HG02610 (cell line): ENCODE results near the gene HNRNPH1.
"Not testable (repeated sequence)": the region's sequence is repeated elsewhere in the genome, so short reads cannot be mapped to it uniquely, and the experiment has no call there.

ENCODE experiments used
- ATAC-seq: cut with Tn5 transposase; IDR thresholded peaks from one replicate; pipeline ENCODE4 v1.9.1; 2021; ENCODE audit warnings: mild to moderate bottlenecking, moderate library complexity; ENCODE audit not compliant: unreplicated experiment

HNRNPH1 gene, protein sequence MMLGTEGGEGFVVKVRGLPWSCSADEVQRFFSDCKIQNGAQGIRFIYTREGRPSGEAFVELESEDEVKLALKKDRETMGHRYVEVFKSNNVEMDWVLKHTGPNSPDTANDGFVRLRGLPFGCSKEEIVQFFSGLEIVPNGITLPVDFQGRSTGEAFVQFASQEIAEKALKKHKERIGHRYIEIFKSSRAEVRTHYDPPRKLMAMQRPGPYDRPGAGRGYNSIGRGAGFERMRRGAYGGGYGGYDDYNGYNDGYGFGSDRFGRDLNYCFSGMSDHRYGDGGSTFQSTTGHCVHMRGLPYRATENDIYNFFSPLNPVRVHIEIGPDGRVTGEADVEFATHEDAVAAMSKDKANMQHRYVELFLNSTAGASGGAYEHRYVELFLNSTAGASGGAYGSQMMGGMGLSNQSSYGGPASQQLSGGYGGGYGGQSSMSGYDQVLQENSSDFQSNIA

GRCh38 chr5:179623003-179623905 lies at the start of gene HNRNPH1:
Gene HNRNPH1, minus strand, starts transcription at chr5:179623671. Its CDS starts 538 bp downstream, at chr5:179623133.
- ATAC-seq = peak; percentile 76

DNA sequence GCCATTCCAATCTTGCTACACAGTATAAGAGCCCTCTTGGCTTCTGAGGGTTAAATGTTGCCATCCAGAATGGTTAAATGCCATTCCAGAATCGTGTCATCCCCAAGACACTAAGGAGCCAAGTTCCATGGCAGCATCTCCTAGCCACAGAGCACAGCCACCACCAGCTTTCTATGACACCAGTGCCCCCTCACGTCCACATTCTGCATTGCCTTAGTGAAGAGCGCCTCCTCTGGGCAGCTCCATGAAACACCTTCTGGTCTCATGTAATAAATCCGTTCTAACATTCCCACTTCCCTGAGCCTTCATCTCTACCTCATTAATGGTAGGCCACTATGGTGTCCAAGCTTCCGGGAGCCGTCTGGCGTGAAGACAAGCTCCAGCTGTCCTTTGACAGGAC lies 44.9 kb upstream of the HNRNPH1 start:
- no peak for ATAC-seq

- ATAC-seq = not testable (repeated sequence)
These were observed 38.2 kb upstream of the HNRNPH1 start for GRCh38 chr5:179661647-179662046.

DNA sequence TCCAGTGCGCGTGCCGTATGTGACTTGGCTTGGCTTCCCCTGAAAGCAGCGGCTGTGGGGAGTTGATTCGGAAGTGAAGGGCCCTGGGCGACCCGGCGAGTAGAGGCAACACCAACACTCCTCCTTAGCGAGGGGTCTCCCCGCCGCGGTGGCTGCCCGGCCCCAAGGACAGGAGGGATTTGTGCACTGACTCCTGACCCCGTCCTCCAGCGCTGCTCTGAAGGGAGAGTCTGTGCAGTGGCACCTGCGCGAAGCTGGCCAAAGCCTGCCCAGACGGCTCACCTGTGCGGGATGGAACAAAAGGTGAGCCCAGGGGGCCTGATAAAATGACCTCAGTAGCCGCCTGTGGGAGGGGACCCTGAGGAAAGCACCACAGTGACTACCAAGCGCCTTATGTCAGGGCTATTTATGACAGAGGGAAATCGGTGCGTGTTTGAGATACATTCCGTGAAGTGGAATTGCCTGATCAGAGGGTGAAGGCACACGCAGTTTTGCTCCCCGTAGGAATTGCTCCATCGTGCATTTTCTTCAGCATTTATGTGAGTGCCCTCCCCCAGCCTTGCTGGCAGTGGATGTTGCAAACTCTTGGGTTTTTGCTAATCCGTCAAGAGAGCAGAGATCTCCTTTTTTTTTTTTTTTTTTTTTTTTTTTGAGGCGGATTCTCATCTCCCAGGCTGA lies 34.8 kb upstream of the HNRNPH1 start:
- ATAC-seq = not testable (repeated sequence)

DNA sequence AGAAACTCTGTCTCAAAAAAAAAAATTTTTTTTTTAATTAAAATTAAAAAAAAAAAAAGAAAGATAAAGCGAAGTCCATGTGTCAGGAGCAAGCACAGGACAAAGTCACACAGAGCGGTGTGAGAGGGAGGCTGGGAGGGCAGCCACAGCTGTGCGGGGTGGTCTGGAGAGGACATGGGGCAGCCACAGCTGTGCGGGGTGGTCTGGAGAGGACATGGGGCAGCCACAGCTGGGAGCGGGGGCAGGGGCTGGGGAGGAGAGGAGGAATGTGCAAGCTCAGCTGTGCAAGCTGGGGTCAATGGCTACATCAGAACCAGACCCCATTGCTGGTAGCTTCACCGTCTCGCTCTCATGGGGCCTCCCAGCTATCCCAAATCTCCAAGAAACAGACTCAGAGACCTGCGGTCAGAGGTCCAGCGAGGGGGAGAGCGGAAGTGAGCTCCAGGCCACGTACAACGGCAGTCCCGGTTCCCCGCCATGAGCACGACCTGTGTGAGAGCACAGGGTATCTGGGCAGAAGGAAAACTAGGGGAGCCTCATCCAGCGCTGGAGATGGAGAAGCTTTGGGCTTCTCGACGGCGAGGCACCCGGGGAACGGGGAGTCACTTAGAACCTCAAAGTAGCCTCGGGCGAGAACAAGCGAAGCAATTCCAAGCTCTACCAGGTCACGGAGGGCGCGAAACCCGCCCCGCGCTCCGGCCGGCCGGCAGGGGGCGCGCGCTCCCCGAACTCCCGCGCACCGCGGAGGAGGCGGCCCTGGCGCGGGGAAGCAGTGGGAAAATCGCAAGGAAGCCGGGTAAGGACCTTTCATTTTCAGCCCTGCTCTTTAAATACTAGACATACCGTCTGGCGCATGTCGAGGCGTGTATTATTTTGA lies 34.1 kb upstream of the HNRNPH1 start:
- ATAC-seq = peak; percentile 80

DNA sequence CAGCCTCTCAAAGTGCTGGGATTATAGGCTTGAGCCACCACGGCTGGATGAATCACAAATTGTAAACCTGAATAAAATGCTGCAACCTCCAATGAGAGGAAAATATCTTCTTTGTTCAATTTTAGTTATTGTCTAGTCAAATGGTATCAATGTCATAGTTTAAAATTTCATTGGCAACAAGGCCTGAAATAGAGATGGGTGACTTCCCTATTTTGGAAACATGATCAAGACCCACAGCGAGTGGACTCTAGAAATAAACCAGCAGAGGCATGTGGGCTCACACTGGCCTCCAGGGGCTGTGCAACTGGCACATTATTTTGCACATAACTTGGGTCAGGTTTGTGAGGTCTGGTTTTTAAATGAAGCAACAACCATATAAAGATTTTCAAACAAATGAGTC lies 29.7 kb upstream of the HNRNPH1 start:
- ATAC-seq = not testable (repeated sequence)

DNA sequence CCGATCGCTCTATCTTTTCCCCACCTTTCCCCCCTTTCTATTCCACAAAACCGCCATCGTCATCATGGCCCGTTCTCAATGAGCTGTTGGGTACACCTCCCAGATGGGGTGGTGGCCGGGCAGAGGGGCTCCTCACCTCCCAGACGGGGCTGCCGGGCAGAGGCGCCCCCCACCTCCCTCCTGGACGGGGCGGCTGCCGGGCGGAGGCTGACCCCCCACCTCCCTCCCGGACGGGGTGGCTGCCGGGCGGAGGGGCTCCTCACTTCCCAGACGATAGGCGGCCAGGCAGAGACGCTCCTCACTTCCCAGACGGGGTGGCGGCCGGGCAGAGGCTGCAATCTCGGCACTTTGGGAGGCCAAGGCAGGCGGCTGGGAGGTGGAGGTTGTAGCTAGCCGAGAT lies 26.8 kb upstream of the HNRNPH1 start:
- ATAC-seq = not testable (repeated sequence)

- not testable (repeated sequence) for ATAC-seq
These were observed 25.8 kb upstream of the HNRNPH1 start for GRCh38 chr5:179649166-179649703.

DNA sequence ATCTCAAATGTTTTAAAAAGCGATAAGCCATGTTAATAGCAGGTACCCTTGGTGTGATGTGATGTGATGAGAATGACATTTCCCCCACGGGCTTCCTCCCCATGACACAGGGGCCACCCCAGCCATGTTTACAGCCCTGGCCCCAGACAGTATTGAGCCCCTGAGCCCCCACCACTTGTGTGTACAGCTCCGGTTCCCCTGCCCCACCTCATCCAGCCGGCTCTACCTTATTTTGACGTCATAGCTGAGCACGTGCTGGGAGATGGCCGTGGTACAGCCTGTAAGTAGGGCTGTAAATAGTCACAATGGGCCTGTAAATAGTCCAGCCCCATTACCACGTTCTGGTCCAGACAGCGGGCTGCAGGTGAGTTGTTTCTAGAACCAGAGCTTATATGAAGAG lies 24.9 kb upstream of the HNRNPH1 start:
- ATAC-seq = no peak

DNA sequence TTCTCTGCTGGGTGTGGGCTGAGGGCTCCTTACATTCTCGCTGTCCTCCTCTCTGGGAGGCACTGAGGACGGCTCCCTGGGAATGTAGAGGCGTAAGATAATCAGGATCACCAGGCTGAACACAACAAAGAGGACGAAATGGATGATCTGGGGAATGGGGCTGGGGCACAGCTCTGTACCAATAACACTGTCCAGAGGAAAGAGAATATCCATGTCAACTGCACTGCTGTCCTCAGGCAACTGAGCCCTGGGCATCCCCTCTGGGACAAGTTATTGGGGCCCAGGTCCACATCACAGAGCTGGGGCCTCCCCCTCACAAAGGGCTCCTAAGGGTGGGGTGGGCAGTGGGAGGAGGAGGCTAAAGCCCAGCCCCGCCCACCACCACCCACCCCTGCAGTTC lies 21.3 kb upstream of the HNRNPH1 start:
- not testable (repeated sequence) for ATAC-seq

GRCh38 chr5:179643141-179643920 lies 19.9 kb upstream of the HNRNPH1 start:
- ATAC-seq = not testable (repeated sequence)

DNA sequence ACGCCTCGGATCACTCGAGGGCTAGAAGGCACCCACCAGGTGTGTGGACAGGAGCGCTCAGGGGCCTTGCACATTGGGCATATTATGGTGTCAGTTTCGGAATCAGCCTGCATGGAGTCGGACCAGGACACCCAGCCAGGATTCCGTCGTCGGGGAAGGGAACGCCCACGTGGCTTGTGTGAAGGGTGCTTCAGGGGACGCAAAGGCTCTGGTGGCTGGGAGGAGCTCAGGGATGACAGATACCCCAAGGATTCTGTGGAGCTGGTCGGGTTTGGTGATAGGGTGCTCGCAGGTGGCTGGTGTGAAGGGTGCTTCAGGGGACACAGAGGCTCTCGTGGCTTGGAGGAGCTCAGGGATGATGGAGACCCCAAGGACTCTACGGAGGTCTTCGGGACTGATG lies 19.2 kb upstream of the HNRNPH1 start:
- ATAC-seq = not testable (repeated sequence)

DNA sequence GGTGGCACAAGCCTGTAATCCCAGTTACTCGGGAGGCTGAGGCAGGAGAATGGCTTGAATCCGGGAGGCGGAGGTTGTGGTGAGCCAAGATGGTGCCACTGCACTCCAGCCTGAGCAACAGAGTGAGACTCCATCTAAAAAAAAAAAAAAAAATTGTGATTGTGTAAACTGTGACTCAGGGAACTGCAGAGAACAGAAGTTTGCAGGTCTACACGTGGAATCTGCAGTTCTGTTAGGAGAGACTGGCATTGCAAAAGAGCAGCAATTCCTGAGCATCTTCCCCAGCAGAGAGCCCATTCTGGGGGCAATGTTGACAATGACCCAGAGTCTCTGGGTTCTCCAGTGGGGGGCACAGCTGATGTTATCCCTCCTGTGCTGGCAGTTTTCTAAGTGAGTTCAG lies 18.3 kb upstream of the HNRNPH1 start:
- not testable (repeated sequence) for ATAC-seq

DNA sequence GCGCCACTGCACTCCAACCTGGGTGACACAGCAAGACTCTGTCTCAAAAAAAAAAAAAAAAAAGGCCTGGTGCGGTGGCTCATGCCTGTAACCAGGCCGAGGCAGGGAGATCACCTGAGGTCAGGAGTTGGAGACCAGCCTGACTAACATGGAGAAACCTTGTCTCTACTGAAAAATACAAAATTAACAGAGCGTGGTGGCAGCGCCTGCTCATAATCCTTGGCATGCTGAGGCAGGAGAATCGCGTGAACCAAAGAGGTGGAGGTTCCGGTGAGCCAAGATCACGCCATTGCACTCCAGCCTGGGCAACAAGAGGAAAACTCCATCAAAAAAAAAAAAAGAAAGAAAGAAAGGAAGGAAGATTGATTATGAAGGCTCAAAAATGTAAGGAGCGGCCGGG lies 15.8 kb upstream of the HNRNPH1 start:
- ATAC-seq = not testable (repeated sequence)

DNA sequence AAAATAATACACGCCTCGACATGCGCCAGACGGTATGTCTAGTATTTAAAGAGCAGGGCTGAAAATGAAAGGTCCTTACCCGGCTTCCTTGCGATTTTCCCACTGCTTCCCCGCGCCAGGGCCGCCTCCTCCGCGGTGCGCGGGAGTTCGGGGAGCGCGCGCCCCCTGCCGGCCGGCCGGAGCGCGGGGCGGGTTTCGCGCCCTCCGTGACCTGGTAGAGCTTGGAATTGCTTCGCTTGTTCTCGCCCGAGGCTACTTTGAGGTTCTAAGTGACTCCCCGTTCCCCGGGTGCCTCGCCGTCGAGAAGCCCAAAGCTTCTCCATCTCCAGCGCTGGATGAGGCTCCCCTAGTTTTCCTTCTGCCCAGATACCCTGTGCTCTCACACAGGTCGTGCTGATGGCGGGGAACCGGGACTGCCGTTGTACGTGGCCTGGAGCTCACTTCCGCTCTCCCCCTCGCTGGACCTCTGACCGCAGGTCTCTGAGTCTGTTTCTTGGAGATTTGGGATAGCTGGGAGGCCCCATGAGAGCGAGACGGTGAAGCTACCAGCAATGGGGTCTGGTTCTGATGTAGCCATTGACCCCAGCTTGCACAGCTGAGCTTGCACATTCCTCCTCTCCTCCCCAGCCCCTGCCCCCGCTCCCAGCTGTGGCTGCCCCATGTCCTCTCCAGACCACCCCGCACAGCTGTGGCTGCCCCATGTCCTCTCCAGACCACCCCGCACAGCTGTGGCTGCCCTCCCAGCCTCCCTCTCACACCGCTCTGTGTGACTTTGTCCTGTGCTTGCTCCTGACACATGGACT lies 11.1 kb upstream of the HNRNPH1 start:
- peak; percentile 84 for ATAC-seq

DNA sequence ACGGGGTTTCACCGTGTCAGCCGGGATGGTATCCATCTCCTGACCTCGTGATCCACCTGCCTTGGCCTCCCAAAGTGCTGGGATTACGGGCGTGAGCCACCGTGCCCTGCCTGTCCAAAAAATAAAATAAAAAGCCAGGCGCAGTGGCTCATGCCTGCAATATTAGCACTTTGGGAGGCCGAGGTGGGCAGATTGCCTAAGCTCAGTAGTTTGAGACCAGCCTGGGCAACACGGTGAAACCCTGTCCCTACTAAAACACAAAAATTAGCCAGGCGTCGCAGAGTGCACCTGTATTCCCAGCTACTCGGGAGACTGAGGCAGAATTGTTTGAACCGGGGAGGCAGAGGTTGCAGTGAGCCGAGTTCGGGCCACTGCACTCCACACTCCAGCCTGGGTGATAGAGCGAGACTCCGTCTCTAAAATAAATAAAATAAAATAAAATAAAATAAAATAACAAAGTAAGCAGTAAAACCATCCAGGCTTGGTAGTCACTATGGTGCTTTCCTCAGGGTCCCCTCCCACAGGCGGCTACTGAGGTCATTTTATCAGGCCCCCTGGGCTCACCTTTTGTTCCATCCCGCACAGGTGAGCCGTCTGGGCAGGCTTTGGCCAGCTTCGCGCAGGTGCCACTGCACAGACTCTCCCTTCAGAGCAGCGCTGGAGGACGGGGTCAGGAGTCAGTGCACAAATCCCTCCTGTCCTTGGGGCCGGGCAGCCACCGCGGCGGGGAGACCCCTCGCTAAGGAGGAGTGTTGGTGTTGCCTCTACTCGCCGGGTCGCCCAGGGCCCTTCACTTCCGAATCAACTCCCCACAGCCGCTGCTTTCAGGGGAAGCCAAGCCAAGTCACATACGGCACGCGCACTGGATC lies 10.3 kb upstream of the HNRNPH1 start:
- peak; percentile 54 for ATAC-seq

GRCh38 chr5:179624841-179625271 lies 1.4 kb upstream of the HNRNPH1 start:
- no peak for ATAC-seq
